ENCODE measurements around the gene BLACAT1.

The BLACAT1 gene

DNA sequence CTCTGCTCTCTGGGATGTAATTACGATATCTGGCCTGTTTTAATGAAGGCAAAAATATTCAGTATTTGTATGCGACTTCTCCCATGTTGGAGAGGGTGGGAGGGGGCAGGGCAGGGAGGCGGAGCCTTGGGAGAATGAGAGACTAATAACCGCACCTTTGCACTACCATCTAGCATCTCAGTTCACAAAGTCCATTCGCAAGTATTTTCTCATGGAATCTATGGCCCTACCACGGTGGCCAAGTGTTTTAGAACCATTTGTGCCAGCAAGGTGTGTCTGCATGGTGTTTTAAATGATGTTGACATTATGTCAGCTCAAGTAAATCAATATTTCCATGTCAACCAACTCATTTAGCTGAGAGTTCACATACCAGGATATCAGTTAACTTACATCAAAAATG lies 14.3 kb upstream of the BLACAT1 start:
- H3K4me2 ChIP-seq (ENCODE audit: low read length), result no peak overlapping the region
- H3K9ac ChIP-seq (ENCODE audit: low read depth, low read length), result no peak overlapping the region
- H3K4me1 ChIP-seq (ENCODE audit: control insufficient read depth, insufficient read depth, low read length), result no peaks in the 10 kb centered on the region
- H3K36me3 ChIP-seq (ENCODE audit: insufficient read depth, low read length), result no peaks in the 10 kb centered on the region
- H3K4me3 ChIP-seq (ENCODE audit: low read length), result no peak overlapping the region
- H3K27me3 ChIP-seq (ENCODE audit: control insufficient read depth, insufficient read depth, low read length), result peaks cover 52% of the 10 kb centered on the region
- no peaks in the 10 kb centered on the region for H3K9me3 ChIP-seq (replicated peaks; ENCODE audit: low read length)

DNA sequence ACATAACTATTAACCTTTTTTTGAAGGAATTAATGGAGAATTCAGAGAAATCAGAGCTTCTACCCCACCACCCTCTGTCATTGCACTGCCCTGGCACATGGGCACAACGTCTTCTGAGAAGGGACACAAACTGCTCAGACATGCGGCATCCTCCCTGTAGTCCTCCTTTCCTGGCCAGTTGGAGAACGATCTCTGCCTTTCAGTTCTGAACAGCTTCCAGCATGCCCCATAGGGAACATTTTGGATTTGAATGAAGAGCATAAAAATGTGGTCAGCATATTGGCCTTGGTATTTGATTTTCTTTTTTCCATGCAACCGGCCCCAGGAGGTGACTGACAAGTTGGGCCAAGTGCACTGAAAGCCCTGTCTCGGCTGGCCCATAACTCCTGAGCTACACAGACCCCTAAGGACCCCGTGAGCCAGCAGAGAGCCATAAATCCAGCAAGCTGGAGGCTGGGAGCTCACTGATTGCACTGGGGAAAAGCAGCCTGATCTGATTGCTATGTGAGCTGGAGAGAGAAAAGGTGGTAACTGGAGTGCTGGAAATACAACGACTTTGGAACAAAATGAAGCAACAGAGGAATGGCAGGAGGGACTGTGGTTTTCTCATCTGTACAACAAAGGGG lies 10.9 kb upstream of the BLACAT1 start:
- H3K27me3 ChIP-seq (ENCODE audit: control insufficient read depth, insufficient read depth, low read length), result peaks cover 59% of the 10 kb centered on the region
- H3K9me3 ChIP-seq (replicated peaks; ENCODE audit: low read length), result no peaks in the 10 kb centered on the region
- H3K4me2 ChIP-seq (ENCODE audit: low read length), result no peak overlapping the region
- no peak overlapping the region for H3K9ac ChIP-seq (ENCODE audit: low read depth, low read length)
- H3K36me3 ChIP-seq (ENCODE audit: insufficient read depth, low read length), result no peaks in the 10 kb centered on the region
- H3K4me3 ChIP-seq (ENCODE audit: low read length), result no peak overlapping the region
- no peaks in the 10 kb centered on the region for H3K4me1 ChIP-seq (ENCODE audit: control insufficient read depth, insufficient read depth, low read length)

DNA sequence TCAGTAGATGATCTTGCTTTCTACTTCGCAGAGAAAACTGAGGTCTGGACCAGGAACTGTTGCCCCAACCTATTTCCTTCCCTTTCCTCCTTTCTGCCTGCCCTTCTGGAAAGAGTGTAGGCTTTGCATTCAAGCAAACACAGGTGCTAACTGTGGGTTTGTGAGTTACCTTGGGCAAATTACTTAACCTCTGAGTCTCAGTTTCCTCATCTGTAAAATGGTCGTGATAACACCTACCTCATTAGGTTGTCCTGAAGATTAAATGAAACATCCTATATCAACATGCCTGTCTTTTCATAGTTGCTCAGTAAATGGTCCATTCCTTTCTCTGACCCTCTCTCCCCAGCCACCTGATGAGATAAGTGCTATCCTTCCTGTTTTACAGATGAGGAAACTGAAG lies 9.5 kb upstream of the BLACAT1 start:
- Histone ChIP-seq H3K9ac (ENCODE audit: low read depth, low read length) (no peak overlapping the region), H3K27me3 (ENCODE audit: control insufficient read depth, insufficient read depth, low read length) (peaks cover 68% of the 10 kb centered on the region), H3K36me3 (ENCODE audit: insufficient read depth, low read length) (no peaks in the 10 kb centered on the region), H3K9me3 (replicated peaks; ENCODE audit: low read length) (no peaks in the 10 kb centered on the region), H3K4me1 (ENCODE audit: control insufficient read depth, insufficient read depth, low read length) (no peaks in the 10 kb centered on the region), H3K4me3 (ENCODE audit: low read length) (no peak overlapping the region), H3K4me2 (ENCODE audit: low read length) (no peak overlapping the region)

DNA sequence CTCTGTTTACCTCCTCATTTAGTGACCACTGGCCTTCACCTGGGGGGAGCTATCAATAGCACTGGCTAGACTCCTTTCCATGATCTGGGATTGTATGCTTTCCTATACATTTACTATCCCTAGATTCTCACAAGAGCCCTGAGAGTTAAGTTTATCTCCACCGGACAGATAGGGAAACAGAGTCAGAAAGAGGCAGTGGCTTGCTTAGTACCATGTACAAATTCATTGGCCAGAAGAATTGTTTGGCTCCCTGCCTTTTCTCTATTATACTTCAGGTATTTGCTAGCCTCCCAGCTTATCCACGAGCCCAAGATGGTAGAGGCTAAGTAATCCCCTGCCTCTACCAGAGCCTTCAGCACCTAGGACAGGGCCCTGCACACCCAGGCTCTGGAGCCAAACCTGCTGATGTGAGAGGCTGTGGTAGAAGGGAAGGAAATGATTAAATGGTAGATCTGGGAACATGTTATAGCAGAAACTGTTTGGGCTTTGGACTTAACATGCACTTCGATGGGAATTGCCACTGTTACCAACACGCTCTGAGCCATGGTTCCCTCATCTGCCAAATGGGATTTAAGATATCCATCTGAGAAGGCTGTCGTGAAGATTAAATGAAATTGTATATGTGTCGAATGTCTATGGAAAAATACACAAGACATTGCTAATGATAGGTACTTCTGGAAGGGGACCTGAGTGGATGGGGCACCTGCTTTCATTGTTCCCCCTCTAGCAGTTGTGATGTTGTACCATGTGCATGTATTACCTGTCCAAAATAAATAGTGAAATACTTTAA lies 3.1 kb upstream of the BLACAT1 start:
- no peak overlapping the region for H3K4me3 ChIP-seq (ENCODE audit: low read length)
- peaks cover 85% of the 10 kb centered on the region for H3K27me3 ChIP-seq (ENCODE audit: control insufficient read depth, insufficient read depth, low read length)
- no peaks in the 10 kb centered on the region for H3K36me3 ChIP-seq (ENCODE audit: insufficient read depth, low read length)

GRCh38 chr1:205456868-205457745 lies 1.3 kb upstream of the BLACAT1 start:
- no peaks in the 10 kb centered on the region for H3K4me1 ChIP-seq (ENCODE audit: control insufficient read depth, insufficient read depth, low read length)
- H3K9me3 ChIP-seq (replicated peaks; ENCODE audit: low read length), result no peaks in the 10 kb centered on the region
- H3K9ac ChIP-seq (ENCODE audit: low read depth, low read length), result no peak overlapping the region
- H3K4me3 ChIP-seq (ENCODE audit: low read length), result no peak overlapping the region
- no peak overlapping the region for H3K4me2 ChIP-seq (ENCODE audit: low read length)
- no peaks in the 10 kb centered on the region for H3K36me3 ChIP-seq (ENCODE audit: insufficient read depth, low read length)
- H3K27me3 ChIP-seq (ENCODE audit: control insufficient read depth, insufficient read depth, low read length), result peaks cover 90% of the 10 kb centered on the region

More for the DNA sequence above, 3.1 kb upstream of the BLACAT1 start:
- Histone ChIP-seq H3K9me3 (replicated peaks; ENCODE audit: low read length) (no peaks in the 10 kb centered on the region), H3K9ac (ENCODE audit: low read depth, low read length) (no peak overlapping the region), H3K4me2 (ENCODE audit: low read length) (no peak overlapping the region), H3K4me1 (ENCODE audit: control insufficient read depth, insufficient read depth, low read length) (no peaks in the 10 kb centered on the region)

GRCh38 chr1:205456383-205456867 lies 580 bp upstream of the BLACAT1 start:
- no peak overlapping the region for H3K4me3 ChIP-seq (ENCODE audit: low read length)
- no peak overlapping the region for H3K9ac ChIP-seq (ENCODE audit: low read depth, low read length)
- H3K9me3 ChIP-seq (replicated peaks; ENCODE audit: low read length), result no peaks in the 10 kb centered on the region
- H3K27me3 ChIP-seq (ENCODE audit: control insufficient read depth, insufficient read depth, low read length), result peaks cover 91% of the 10 kb centered on the region
- H3K4me1 ChIP-seq (ENCODE audit: control insufficient read depth, insufficient read depth, low read length), result no peaks in the 10 kb centered on the region
- H3K36me3 ChIP-seq (ENCODE audit: insufficient read depth, low read length), result no peaks in the 10 kb centered on the region
- no peak overlapping the region for H3K4me2 ChIP-seq (ENCODE audit: low read length)

DNA sequence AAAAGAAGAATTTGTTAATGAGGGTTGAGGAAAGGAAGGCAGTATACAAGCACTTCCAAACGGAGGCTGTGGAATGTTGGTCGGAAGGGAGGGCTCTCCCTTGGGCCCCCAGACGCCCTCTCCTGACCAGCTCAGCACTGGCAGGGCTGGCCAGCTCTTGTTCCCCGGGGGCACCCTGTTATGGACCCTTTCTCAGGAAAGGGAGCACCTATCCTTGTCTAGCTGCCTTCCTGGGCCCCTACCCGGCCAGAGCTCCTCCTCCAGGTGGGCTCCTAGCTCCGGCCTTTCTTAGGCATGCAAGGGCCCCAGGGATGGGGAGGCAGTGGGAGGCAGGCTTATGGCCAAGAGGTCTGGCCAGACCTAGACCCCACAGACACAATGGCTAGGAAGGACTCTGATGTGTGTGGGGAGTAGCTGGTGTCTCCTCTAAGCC lies 926 bp downstream of the BLACAT1 start:
- Histone ChIP-seq H3K4me1 (ENCODE audit: control insufficient read depth, insufficient read depth, low read length) (no peaks in the 10 kb centered on the region), H3K36me3 (ENCODE audit: insufficient read depth, low read length) (no peaks in the 10 kb centered on the region), H3K9ac (ENCODE audit: low read depth, low read length) (no peak overlapping the region), H3K9me3 (replicated peaks; ENCODE audit: low read length) (no peaks in the 10 kb centered on the region), H3K27me3 (ENCODE audit: control insufficient read depth, insufficient read depth, low read length) (peaks cover 91% of the 10 kb centered on the region), H3K4me3 (ENCODE audit: low read length) (no peak overlapping the region), H3K4me2 (ENCODE audit: low read length) (no peak overlapping the region)

- H3K27me3 ChIP-seq (ENCODE audit: control insufficient read depth, insufficient read depth, low read length), result peaks cover 78% of the 10 kb centered on the region
Measured at GRCh38 chr1:205453466-205453865, 2.4 kb downstream of the BLACAT1 start.

DNA sequence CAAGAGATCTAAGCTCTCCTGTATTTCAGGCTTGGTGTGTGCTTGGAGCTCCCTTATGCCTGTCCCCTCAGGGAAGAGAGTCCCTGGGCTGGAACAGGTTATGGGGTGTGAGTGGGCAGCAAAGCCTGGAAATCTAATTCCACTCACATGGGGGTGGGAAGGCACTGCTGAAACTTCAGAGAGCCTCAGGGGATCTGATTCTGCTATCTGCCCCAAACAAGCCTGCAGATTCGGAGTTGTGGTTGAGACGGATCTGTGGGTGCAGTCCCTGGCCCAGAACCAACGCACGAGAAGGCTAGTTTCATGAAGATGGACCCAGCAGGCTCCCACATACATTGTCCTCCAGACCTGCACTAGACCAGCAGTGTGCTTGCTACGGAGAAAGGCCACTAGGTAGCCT lies 2.9 kb downstream of the BLACAT1 start:
- Histone ChIP-seq H3K4me2 (ENCODE audit: low read length) (no peak overlapping the region), H3K36me3 (ENCODE audit: insufficient read depth, low read length) (no peaks in the 10 kb centered on the region), H3K9me3 (replicated peaks; ENCODE audit: low read length) (no peaks in the 10 kb centered on the region), H3K4me3 (ENCODE audit: low read length) (no peak overlapping the region), H3K9ac (ENCODE audit: low read depth, low read length) (no peak overlapping the region), H3K27me3 (ENCODE audit: control insufficient read depth, insufficient read depth, low read length) (peaks cover 73% of the 10 kb centered on the region), H3K4me1 (ENCODE audit: control insufficient read depth, insufficient read depth, low read length) (no peaks in the 10 kb centered on the region)

More at GRCh38 chr1:205453466-205453865, 2.4 kb downstream of the BLACAT1 start:
- no peaks in the 10 kb centered on the region for H3K9me3 ChIP-seq (replicated peaks; ENCODE audit: low read length)
- H3K9ac ChIP-seq (ENCODE audit: low read depth, low read length), result no peak overlapping the region
- no peaks in the 10 kb centered on the region for H3K36me3 ChIP-seq (ENCODE audit: insufficient read depth, low read length)
- no peaks in the 10 kb centered on the region for H3K4me1 ChIP-seq (ENCODE audit: control insufficient read depth, insufficient read depth, low read length)
- no peak overlapping the region for H3K4me3 ChIP-seq (ENCODE audit: low read length)
- H3K4me2 ChIP-seq (ENCODE audit: low read length), result no peak overlapping the region

GRCh38 chr1:205452364-205452763 lies 3.5 kb downstream of the BLACAT1 start:
- H3K4me1 ChIP-seq (ENCODE audit: control insufficient read depth, insufficient read depth, low read length), result no peaks in the 10 kb centered on the region
- no peak overlapping the region for H3K9ac ChIP-seq (ENCODE audit: low read depth, low read length)
- peaks cover 70% of the 10 kb centered on the region for H3K27me3 ChIP-seq (ENCODE audit: control insufficient read depth, insufficient read depth, low read length)
- no peaks in the 10 kb centered on the region for H3K36me3 ChIP-seq (ENCODE audit: insufficient read depth, low read length)
- no peak overlapping the region for H3K4me3 ChIP-seq (ENCODE audit: low read length)
- H3K4me2 ChIP-seq (ENCODE audit: low read length), result no peak overlapping the region
- H3K9me3 ChIP-seq (replicated peaks; ENCODE audit: low read length), result no peaks in the 10 kb centered on the region

DNA sequence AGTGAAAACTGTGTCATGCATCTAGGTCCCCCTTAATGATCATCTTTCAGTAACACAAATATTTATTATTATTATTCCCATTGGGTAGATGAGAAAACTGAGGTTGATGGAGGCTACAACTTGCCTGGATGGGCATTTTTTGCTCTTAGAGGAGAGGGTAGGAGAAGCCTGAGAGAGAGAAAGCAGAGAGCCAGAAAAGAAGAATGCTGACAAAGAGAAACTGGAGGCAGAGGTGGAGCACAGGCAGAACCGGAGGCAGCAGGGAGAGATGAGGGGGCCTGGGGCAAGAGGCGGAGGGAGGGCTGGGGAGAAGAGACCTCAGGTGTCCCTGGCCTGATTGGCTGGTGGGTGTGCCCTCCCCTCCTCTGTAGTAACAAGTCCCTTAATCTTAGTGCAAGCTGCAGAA lies 4.1 kb downstream of the BLACAT1 start:
- Histone ChIP-seq H3K36me3 (ENCODE audit: insufficient read depth, low read length) (no peaks in the 10 kb centered on the region), H3K4me1 (ENCODE audit: control insufficient read depth, insufficient read depth, low read length) (no peaks in the 10 kb centered on the region), H3K9ac (ENCODE audit: low read depth, low read length) (no peak overlapping the region), H3K4me3 (ENCODE audit: low read length) (no peak overlapping the region), H3K4me2 (ENCODE audit: low read length) (no peak overlapping the region), H3K9me3 (replicated peaks; ENCODE audit: low read length) (no peaks in the 10 kb centered on the region), H3K27me3 (ENCODE audit: control insufficient read depth, insufficient read depth, low read length) (peaks cover 67% of the 10 kb centered on the region)
